GM19099 (cell line): ENCODE data around the gene CLEC4F.

Experiments used
- POLR2A ChIP-seq: IDR thresholded peaks from 3 replicates; pipeline ENCODE4 v1.6.1; 2011; ENCODE audit warnings: low read depth; ENCODE audit not compliant: insufficient read length; ENCODE audit errors: extremely low read depth

Gene CLEC4F

GRCh38 chr2:70759446-70759845 is 61.0 kb downstream of the CLEC4F start:
- no peak for TF ChIP-seq POLR2A
